Right lobe of liver (tissue), 6 donors: ENCODE data around the gene TIMM22. TPM values are rescaled to one million over a fixed set of nuclear protein-coding genes. Genes with fewer than 3 reads are reported as not detected.
A peak's percentile ranks its signal among the peaks of the same experiment; 100 is the strongest.

Experiments used
- ATAC-seq, 4 donors: fragments of 200-7000 bp; cut with Tn5 transposase; one replicate each; pipeline ENCODE4 v1.9.1; 2020; ENCODE audit warnings: mild to moderate bottlenecking in 4 of 4, moderate library complexity in 4 of 4
- DNase-seq, 3 donors: peaks; one replicate each; pipeline ENCODE4 v3.0.0-alpha.2; 2020
- H3K27ac ChIP-seq, 3 donors: fragments of 200-600 bp; one replicate each; pipeline ENCODE4 v1.8.0; 2022
- H3K27me3 ChIP-seq, 2 donors: fragments of 200-600 bp; one replicate each; pipeline ENCODE4 v1.8.0; 2022
- H3K36me3 ChIP-seq, 4 donors: fragments of 200-600 bp; sonication (generic) in 1 of 4; one replicate each; pipeline versions ENCODE4 v1.5.1 to v1.8.0; 2017 to 2022; ENCODE audit warnings: control low read depth in 1 of 4
- H3K4me1 ChIP-seq, 4 donors: fragments of 200-600 bp; sonication (generic) in 1 of 4; one replicate each; pipeline versions ENCODE4 v1.5.1 to v1.8.0; 2017 to 2022; ENCODE audit warnings: control low read depth in 1 of 4
- H3K4me3 ChIP-seq, 3 donors: fragments of 200-600 bp; one replicate each; pipeline ENCODE4 v1.8.0; 2022
- H3K9me3 ChIP-seq, 4 donors: fragments of 200-600 bp; sonication (generic) in 1 of 4; one replicate each; pipeline versions ENCODE4 v1.5.1 to v1.8.0; 2017 to 2022; ENCODE audit warnings: control low read depth in 1 of 4
- CTCF ChIP-seq, 4 donors: fragments of 200-600 bp in 3 of 4; fragments of 450-650 bp in 1 of 4; IDR thresholded peaks; one replicate each; pipeline versions ENCODE4 v1.5.1 to v1.8.0; 2016 to 2022; ENCODE audit warnings: antibody characterized with exemption in 4 of 4, mild to moderate bottlenecking in 2 of 4
- POLR2A ChIP-seq: fragments of 450-650 bp; IDR thresholded peaks from one replicate; pipeline ENCODE4 v1.6.1; 2017; ENCODE audit warnings: antibody characterized with exemption, mild to moderate bottlenecking
- WGBS: methylation state at CpG from one replicate; pipeline ENCODE4 v1.1.6; 2018; ENCODE audit warnings: low coverage, low lambda C conversion rate; ENCODE audit not compliant: insufficient coverage; ENCODE audit errors: missing lambda C conversion rate; 5-methylcytosine and 5-hydroxymethylcytosine counted together
- intact Hi-C, 2 donors: fragments of 100-400 bp; cut with DNase I; formaldehyde crosslinking; loops; one replicate each; pipeline versions ENCODE4 v1.11.2 to v1.14.1; 2022
- total RNA-seq, 6 experiments: library from RNA; depleted of rRNA in 2 of 6; stranded (reverse); fragments of >200 nt in 2 of 6; fragmentation: NEBNext Ultra II Directional in 3 of 6; extraction: Animal tissue kit (Norgen Biotek cat#: 25700) in 3 of 6; gene quantifications; one replicate each; pipeline versions ENCODE4 v1.1.0 to v1.2.4, GENCODE V29; 2016 to 2023
- donor health status: DM: no; HTN: yes; CAD: no.
- donor health status: DM: no; HTN: no; CAD: no.
- donor health status: DM: no; HTN: no; CAD: no.
- donor health status: DM: no; HTN: yes; CAD: no.
- donor health status: DM: no; HTN: yes; CAD: no.

The TIMM22 gene
- total RNA-seq, 6 experiments from 2014 or later: 3.9 to 6.5 (median 4.1) TPM

GRCh38 chr17:1003633-1003971 lies 6.7 kb downstream of the TIMM22 start:
- no peak overlapping the region for H3K27ac ChIP-seq
- H3K4me3 ChIP-seq: no peak overlapping the region
- no peaks in the 10 kb centered on the region for H3K9me3 ChIP-seq
- WGBS: no CpG with 5 or more reads among the region's 5 CpGs
- no peak for TF ChIP-seq POLR2A
- peaks cover 0 to 17% (median 8%) of the 10 kb centered on the region in 4 donors for H3K36me3 ChIP-seq
- intact Hi-C loops: no loop called here
- no peak for DNase-seq
- no peaks in the 10 kb centered on the region for H3K27me3 ChIP-seq
- ATAC-seq: no peak
- peaks cover 0 to 30% (median 12%) of the 10 kb centered on the region in 4 donors for H3K4me1 ChIP-seq

- TF ChIP-seq POLR2A (no peak), CTCF (IDR thresholded peaks at IDR 0.05) (no peak)
- Histone ChIP-seq H3K9me3 (no peaks in the 10 kb centered on the region), H3K27ac (no peak overlapping the region), H3K4me1 (peaks cover 0 to 30% (median 12%) of the 10 kb centered on the region in 4 donors), H3K27me3 (no peaks in the 10 kb centered on the region), H3K36me3 (peaks cover 0 to 17% (median 8%) of the 10 kb centered on the region in 4 donors), H3K4me3 (no peak overlapping the region)
- intact Hi-C loops: no loop called here
- 60% methylated on average over 2 of the region's 30 CpGs for WGBS
- DNase-seq: no peak
- ATAC-seq: peak; percentile 18 to 58 (median 30)
Observed at GRCh38 chr17:1003972-1004768, 7.2 kb downstream of the TIMM22 start.

GRCh38 chr17:1004769-1005295 lies 7.9 kb downstream of the TIMM22 start:
- no peak for DNase-seq
- no peak for TF ChIP-seq CTCF (IDR thresholded peaks at IDR 0.05)
- no peak for TF ChIP-seq POLR2A
- intact Hi-C loops: no loop called here
- Histone ChIP-seq H3K27ac (no peak overlapping the region), H3K27me3 (no peaks in the 10 kb centered on the region), H3K4me1 (peaks cover 0 to 30% (median 12%) of the 10 kb centered on the region in 4 donors), H3K4me3 (no peak overlapping the region), H3K9me3 (no peaks in the 10 kb centered on the region), H3K36me3 (peaks cover 0 to 17% (median 7%) of the 10 kb centered on the region in 4 donors)
- WGBS: 65% methylated on average over 8 of the region's 13 CpGs
- ATAC-seq: no peak

- H3K4me3 ChIP-seq: no peak overlapping the region
- H3K4me1 ChIP-seq: peaks cover 0 to 27% (median 11%) of the 10 kb centered on the region in 4 donors
- DNase-seq (no peak), ATAC-seq (peak; percentile 39 to 63 (median 58))
- H3K27ac ChIP-seq: no peak overlapping the region
- TF ChIP-seq CTCF (IDR thresholded peaks at IDR 0.05) (no peak), POLR2A (no peak)
- H3K27me3 ChIP-seq: no peaks in the 10 kb centered on the region
- H3K36me3 ChIP-seq: peaks cover 0 to 18% (median 5%) of the 10 kb centered on the region in 4 donors
- intact Hi-C loops: no loop called here
- no peaks in the 10 kb centered on the region for H3K9me3 ChIP-seq
- WGBS: 16% methylated on average over 16 of the region's 23 CpGs
Observed at GRCh38 chr17:1005361-1005946, 8.5 kb downstream of the TIMM22 start.

- Histone ChIP-seq H3K27me3 (no peaks in the 10 kb centered on the region), H3K36me3 (peaks cover 0 to 16% (median 4%) of the 10 kb centered on the region in 4 donors), H3K4me1 (peaks cover 0 to 21% (median 8%) of the 10 kb centered on the region in 4 donors), H3K9me3 (no peaks in the 10 kb centered on the region), H3K27ac (no peak overlapping the region), H3K4me3 (no peak overlapping the region)
- intact Hi-C loops: no loop called here
- no peak for TF ChIP-seq CTCF (IDR thresholded peaks at IDR 0.05)
- no peak for TF ChIP-seq POLR2A
- WGBS: no CpG with 5 or more reads among the region's 16 CpGs
- peak in 1 of 4 donors; percentile 7 for ATAC-seq
- DNase-seq: no peak
Observed at GRCh38 chr17:1006054-1006453, 9.1 kb downstream of the TIMM22 start.
